Sigmoid colon (tissue), 7 donors: ENCODE measurements around the gene SLC35F4. TPM values are rescaled to one million over a fixed set of nuclear protein-coding genes. Genes with fewer than 3 reads are reported as not detected.

Experiments used
- DNase-seq: peaks from one replicate; pipeline ENCODE4 v3.0.0-alpha.2; 2019
- H3K27ac ChIP-seq, 4 donors: fragments of 200-600 bp; sonication (generic); one replicate each; pipeline ENCODE4 v1.5.1; 2016 to 2019; ENCODE audit warnings: mild to moderate bottlenecking in 1 of 4
- H3K27me3 ChIP-seq, 3 donors: fragments of 200-600 bp; sonication (generic); one replicate each; pipeline ENCODE4 v1.5.1; 2019; ENCODE audit warnings: mild to moderate bottlenecking in 1 of 3
- H3K36me3 ChIP-seq, 4 donors: fragments of 200-600 bp; sonication (generic); one replicate each; pipeline ENCODE4 v1.5.1; 2016 to 2019
- H3K4me1 ChIP-seq, 4 donors: fragments of 200-600 bp; sonication (generic); one replicate each; pipeline ENCODE4 v1.5.1; 2017 to 2019
- H3K4me3 ChIP-seq, 4 donors: fragments of 200-600 bp; sonication (generic); one replicate each; pipeline ENCODE4 v1.5.1; 2017 to 2019; ENCODE audit warnings: mild to moderate bottlenecking in 2 of 4, moderate library complexity in 1 of 4
- H3K9me3 ChIP-seq, 4 donors: fragments of 200-600 bp in 3 of 4; sonication (generic) in 3 of 4; one replicate each; pipeline versions ENCODE4 v1.5.1 to v1.6.1; 2013 to 2019
- CTCF ChIP-seq, 4 experiments: fragments of 450-650 bp in 3 of 4; fragments of 200-600 bp in 1 of 4; IDR thresholded peaks; one replicate each; pipeline ENCODE4 v1.5.1; 2016 to 2019; ENCODE audit warnings: antibody characterized with exemption in 4 of 4, mild to moderate bottlenecking in 3 of 4, moderate library complexity in 2 of 4
- EP300 ChIP-seq, 4 donors: sonication (generic); formaldehyde crosslinking; IDR thresholded peaks; one replicate each; pipeline ENCODE4 v1.6.1; 2017; ENCODE audit warnings: antibody characterized with exemption in 4 of 4
- POLR2A ChIP-seq, 2 donors: fragments of 450-650 bp; IDR thresholded peaks; one replicate each; pipeline ENCODE4 v1.6.1; 2016; ENCODE audit warnings: antibody characterized with exemption in 2 of 2, mild to moderate bottlenecking in 2 of 2, moderate library complexity in 2 of 2
- POLR2AphosphoS5 ChIP-seq, 4 donors: sonication (generic); formaldehyde crosslinking; IDR thresholded peaks; one replicate each; pipeline ENCODE4 v1.6.1; 2017; ENCODE audit warnings: antibody characterized with exemption in 4 of 4
- WGBS, 2 donors: extraction: QIAGEN DNeasy Blood & Tissue Kit; methylation state at CpG; one replicate each; pipeline ENCODE4 v1.1.7; 2013; 5-methylcytosine and 5-hydroxymethylcytosine counted together
- intact Hi-C: fragments of 100-400 bp; cut with DNase I; formaldehyde crosslinking; loops from one replicate; pipeline ENCODE4 v1.15.1; 2023
- polyA plus RNA-seq, 3 donors: library from polyadenylated mRNA; stranded (reverse); fragments of 200-250 nt; gene quantifications; one replicate each; pipeline ENCODE4 v1.2.3, GENCODE V29; 2013
- total RNA-seq, 4 donors: library from RNA; depleted of rRNA; stranded (reverse); fragments of >200 nt; gene quantifications; one replicate each; pipeline ENCODE4 v1.1.0, GENCODE V29; 2016
- donor health status: healthy with polysubstance abuse.
- donor health status: Bipolar disorder and iron deficiency.
- donor health status: healthy.

The SLC35F4 gene
- total and polyA plus RNA-seq, 7 donors: not detected

GRCh38 chr14:57818511-57818910, 47.4 kb downstream of the SLC35F4 start:
- no peak for DNase-seq
- Histone ChIP-seq H3K4me3 (no peak overlapping the region), H3K9me3 (no peaks in the 10 kb centered on the region), H3K27ac (no peak overlapping the region), H3K27me3 (no peaks in the 10 kb centered on the region), H3K4me1 (no peaks in the 10 kb centered on the region), H3K36me3 (no peaks in the 10 kb centered on the region)
- intact Hi-C loops: no loop called here
- TF ChIP-seq CTCF (IDR thresholded peaks at IDR 0.05) (no peak), EP300 (IDR thresholded peaks at IDR 0.05) (no peak), POLR2AphosphoS5 (IDR thresholded peaks at IDR 0.05) (no peak), POLR2A (IDR thresholded peaks at IDR 0.05) (no peak)
- 37 to 59% methylated on average over 1 of the region's 1 CpG for WGBS, 2 donors

- Histone ChIP-seq H3K9me3 (no peaks in the 10 kb centered on the region), H3K4me1 (no peaks in the 10 kb centered on the region), H3K27ac (no peak overlapping the region), H3K36me3 (no peaks in the 10 kb centered on the region), H3K27me3 (no peaks in the 10 kb centered on the region), H3K4me3 (no peak overlapping the region)
- 86 to 89% methylated on average over 2 of the region's 2 CpGs for WGBS, 2 donors
- TF ChIP-seq EP300 (IDR thresholded peaks at IDR 0.05): no peak
- no peak for TF ChIP-seq CTCF (IDR thresholded peaks at IDR 0.05)
- no peak for TF ChIP-seq POLR2AphosphoS5 (IDR thresholded peaks at IDR 0.05)
- no peak for TF ChIP-seq POLR2A (IDR thresholded peaks at IDR 0.05)
- DNase-seq: no peak
- intact Hi-C loops: no loop called here
These were observed 49.2 kb downstream of the SLC35F4 start for GRCh38 chr14:57816568-57817284.

GRCh38 chr14:57814726-57815125, 51.2 kb downstream of the SLC35F4 start:
- TF ChIP-seq EP300 (IDR thresholded peaks at IDR 0.05) (no peak), CTCF (IDR thresholded peaks at IDR 0.05) (no peak), POLR2AphosphoS5 (IDR thresholded peaks at IDR 0.05) (no peak), POLR2A (IDR thresholded peaks at IDR 0.05) (no peak)
- Histone ChIP-seq H3K4me3 (no peak overlapping the region), H3K27ac (no peak overlapping the region), H3K9me3 (no peaks in the 10 kb centered on the region), H3K27me3 (no peaks in the 10 kb centered on the region), H3K4me1 (no peaks in the 10 kb centered on the region), H3K36me3 (no peaks in the 10 kb centered on the region)
- intact Hi-C loops: no loop called here
- DNase-seq: no peak
- 67 to 73% methylated on average over 4 of the region's 4 CpGs for WGBS, 2 donors

GRCh38 chr14:57812741-57813140, 53.2 kb downstream of the SLC35F4 start:
- intact Hi-C loops: no loop called here

More at GRCh38 chr14:57812741-57813140, 53.2 kb downstream of the SLC35F4 start:
- no peaks in the 10 kb centered on the region for H3K27me3 ChIP-seq
- no peaks in the 10 kb centered on the region for H3K4me1 ChIP-seq
- TF ChIP-seq CTCF (IDR thresholded peaks at IDR 0.05): no peak
- no peak for TF ChIP-seq POLR2AphosphoS5 (IDR thresholded peaks at IDR 0.05)
- TF ChIP-seq POLR2A (IDR thresholded peaks at IDR 0.05): no peak
- TF ChIP-seq EP300 (IDR thresholded peaks at IDR 0.05): no peak
- no peak for DNase-seq
- no peaks in the 10 kb centered on the region for H3K36me3 ChIP-seq
- H3K27ac ChIP-seq: no peak overlapping the region
- 80% methylated on average over 2 of the region's 2 CpGs for WGBS, 2 donors
- H3K4me3 ChIP-seq: no peak overlapping the region
- no peaks in the 10 kb centered on the region for H3K9me3 ChIP-seq
